Measurements from ENCODE around the gene CTAGE9. TPM values are rescaled to one million over a fixed set of nuclear protein-coding genes. Genes with fewer than 3 reads are reported as not detected.

The CTAGE9 gene
- polyA plus RNA-seq, 12 donors: not detected

DNA sequence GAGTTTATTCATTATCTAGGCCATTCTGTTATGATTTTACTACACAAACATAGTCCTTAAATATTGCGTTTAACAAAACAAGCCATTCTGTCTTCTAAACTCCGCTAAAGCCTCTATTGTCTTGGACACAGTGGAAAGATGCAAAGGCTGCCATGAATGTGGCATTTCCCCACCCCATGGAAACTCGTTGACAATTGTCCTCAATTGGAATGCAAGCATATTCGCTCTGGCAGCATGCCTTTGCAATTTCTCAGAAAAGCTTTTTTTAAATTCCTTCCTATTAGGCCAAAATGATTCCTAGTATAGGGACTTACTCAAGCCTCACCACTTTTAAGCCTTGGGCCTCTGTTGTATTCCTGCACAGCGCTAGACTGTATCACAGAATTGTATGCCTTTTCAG is 32.4 kb downstream of the CTAGE9 start:
- DNase-seq: no peak

DNA sequence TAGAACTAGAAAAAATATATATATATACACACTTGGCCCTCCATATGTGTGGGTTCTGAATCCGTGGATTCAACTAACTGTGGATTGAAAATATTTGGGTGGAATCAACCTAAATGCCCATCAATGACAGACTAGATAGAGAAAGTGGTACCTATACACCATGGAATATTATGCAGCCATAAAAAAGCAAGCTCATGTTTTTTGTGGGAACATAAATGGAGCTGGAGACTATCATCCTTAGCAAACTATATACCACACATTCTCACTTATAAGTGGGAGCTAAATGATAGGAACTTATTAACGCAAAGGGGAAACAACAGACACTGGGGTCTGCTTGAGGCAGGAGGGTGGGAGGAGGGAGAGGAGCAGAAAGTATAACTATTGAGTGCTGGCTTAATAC is 37.6 kb downstream of the CTAGE9 start:
- DNase-seq: no peak

DNA sequence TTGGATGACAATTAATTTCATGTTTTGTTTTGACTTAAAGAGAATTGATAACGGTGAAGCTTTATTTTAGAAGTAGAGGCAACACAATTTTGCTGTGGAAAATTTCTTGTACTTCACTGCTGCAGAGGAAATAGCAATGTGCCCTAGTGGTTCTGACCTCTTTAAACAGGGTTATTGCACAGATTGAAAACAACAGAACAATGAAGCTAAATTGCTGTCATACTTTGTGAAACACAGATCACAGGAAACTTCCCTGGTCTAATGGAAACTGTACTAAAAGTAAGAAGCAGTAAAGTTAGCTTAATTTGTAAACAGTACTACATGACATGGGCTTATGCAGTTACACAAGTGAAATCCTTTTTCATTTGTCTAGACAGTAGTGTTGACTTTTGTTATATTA is 40.9 kb downstream of the CTAGE9 start:
- DNase-seq: no peak

DNA sequence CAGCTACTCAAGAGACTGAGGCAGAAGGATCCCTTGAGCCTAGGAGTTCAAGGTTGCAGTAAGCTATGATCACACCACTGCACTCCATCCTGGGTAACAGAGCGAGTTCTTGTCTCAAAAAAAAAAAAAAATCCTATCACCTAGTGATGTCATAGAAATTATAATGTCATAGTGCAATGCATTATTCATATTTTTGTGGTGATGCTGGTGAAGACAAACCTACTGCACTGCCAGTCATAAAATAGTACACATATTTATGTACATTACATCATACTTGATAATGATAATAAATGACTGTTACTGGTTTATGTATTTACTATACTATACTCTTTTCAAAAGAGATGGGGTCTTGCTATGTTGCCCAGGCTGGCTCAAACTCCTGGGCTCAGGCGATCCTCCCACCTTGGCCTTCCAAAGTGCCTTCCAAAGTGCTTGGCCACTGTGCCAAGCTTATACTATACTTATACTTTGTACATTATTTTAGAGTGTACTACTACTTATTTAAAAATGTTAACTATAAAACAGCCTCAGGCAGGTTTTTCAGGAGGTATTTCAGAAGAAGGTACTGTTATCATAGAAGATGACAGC is 47.1 kb downstream of the CTAGE9 start:
- no peak for DNase-seq

DNA sequence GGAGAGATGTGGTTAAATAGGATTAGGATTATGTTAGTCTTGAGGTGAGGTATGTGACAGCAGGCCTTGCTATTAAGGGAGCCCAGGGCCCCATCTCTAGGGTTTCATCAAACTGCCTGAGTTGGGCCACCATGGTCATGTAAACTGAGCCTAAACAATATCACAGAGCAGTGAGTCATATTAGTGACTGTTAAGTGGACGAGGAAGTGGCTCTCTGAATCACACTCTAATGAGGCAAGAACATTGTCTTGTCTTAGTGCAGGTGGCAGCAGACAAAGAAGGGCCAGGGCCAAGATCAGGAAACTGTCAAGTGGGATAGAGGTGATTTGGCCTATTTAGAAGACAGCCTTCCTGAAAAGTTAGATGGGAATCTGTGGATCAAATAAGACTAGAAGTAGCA is 50.6 kb downstream of the CTAGE9 start:
- DNase-seq: no peak

Other genes starting within 250 kb of the CTAGE9 start
- 1 to 10 TPM in 5 of 12 donors, under 1 TPM in 5, not detected in 2; 0.44 to 2.6 (median 0.93) TPM for gene ARG1, start 137.8 kb downstream of the CTAGE9 start, polyA plus RNA-seq (ENCODE audit: insufficient read length in 12 of 12)
- 10 to 100 TPM in 11 of 12 donors, not detected in 1; 12.2 to 36.4 (median 25.9) TPM for gene MED23, start 82.8 kb downstream of the CTAGE9 start, polyA plus RNA-seq (ENCODE audit: insufficient read length in 12 of 12)
- under 1 TPM in 10 of 12 donors, not detected in 2; 0.15 to 0.94 (median 0.42) TPM for gene ENPP3, start 73.7 kb downstream of the CTAGE9 start, polyA plus RNA-seq (ENCODE audit: insufficient read length in 12 of 12)
- gene OR2A4, start 9.6 kb downstream of the CTAGE9 start, polyA plus RNA-seq (ENCODE audit: insufficient read length in 12 of 12): 1 to 10 TPM in 1 of 12 donors, under 1 TPM in 1, not detected in 10; 0.36 to 1.0 TPM
- gene ENPP1, start 97.0 kb upstream of the CTAGE9 start, polyA plus RNA-seq (ENCODE audit: insufficient read length in 12 of 12): 10 to 100 TPM; 13.1 to 92.7 (median 20.0) TPM
- gene CCN2, start 240.4 kb upstream of the CTAGE9 start, polyA plus RNA-seq (ENCODE audit: insufficient read length in 12 of 12): 10 to 100 TPM in 11 of 12 donors, not detected in 1; 17.1 to 91.6 (median 44.7) TPM